ENCODE measurements around the gene SLC41A2.

DNA sequence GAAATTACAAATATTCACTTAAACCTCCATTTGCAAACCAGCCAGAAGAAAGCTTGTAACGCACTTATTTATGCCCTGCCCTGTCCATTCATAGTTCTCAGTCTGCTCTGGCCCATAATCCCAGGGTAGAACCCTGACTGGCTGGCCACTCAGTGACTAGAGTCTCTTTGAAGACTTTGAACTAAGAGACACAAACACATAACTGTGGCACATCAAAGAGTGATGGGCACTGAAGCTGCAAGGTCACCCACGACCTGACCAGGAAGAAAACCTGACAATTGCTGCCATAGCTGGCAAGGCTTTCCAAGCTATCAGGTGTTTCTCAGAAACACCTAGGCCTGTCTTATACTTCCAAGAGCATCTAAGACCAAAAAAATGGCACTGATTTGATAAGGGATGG lies 28.7 kb downstream of the SLC41A2 start:
- TF ChIP-seq, protein P1, sequence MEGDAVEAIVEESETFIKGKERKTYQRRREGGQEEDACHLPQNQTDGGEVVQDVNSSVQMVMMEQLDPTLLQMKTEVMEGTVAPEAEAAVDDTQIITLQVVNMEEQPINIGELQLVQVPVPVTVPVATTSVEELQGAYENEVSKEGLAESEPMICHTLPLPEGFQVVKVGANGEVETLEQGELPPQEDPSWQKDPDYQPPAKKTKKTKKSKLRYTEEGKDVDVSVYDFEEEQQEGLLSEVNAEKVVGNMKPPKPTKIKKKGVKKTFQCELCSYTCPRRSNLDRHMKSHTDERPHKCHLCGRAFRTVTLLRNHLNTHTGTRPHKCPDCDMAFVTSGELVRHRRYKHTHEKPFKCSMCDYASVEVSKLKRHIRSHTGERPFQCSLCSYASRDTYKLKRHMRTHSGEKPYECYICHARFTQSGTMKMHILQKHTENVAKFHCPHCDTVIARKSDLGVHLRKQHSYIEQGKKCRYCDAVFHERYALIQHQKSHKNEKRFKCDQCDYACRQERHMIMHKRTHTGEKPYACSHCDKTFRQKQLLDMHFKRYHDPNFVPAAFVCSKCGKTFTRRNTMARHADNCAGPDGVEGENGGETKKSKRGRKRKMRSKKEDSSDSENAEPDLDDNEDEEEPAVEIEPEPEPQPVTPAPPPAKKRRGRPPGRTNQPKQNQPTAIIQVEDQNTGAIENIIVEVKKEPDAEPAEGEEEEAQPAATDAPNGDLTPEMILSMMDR (IDR thresholded peaks at IDR 0.05): no peak
- no peak for TF ChIP-seq ZFX (IDR thresholded peaks at IDR 0.05; ENCODE audit: borderline replicate concordance)

All from 22Rv1 (cell line).